GM23248 (cell line): ENCODE measurements around the gene ADAMTS6. TPM values are rescaled to one million over a fixed set of nuclear protein-coding genes. Genes with fewer than 3 reads are reported as not detected.

Source experiments
- DNase-seq: peaks from one replicate; pipeline ENCODE4 v3.0.0-alpha.2; 2015
- H2AFZ ChIP-seq: fragments of 200-600 bp; sonication (generic); 2 replicates; pipeline ENCODE4 v1.6.1; 2016; ENCODE audit warnings: antibody characterized with exemption
- H3F3A ChIP-seq: fragments of 200-600 bp; sonication (generic); 2 replicates; pipeline ENCODE4 v1.6.1; 2016; ENCODE audit warnings: mild to moderate bottlenecking, antibody characterized with exemption, mixed run types; ENCODE audit not compliant: insufficient read depth
- H3K27ac ChIP-seq: fragments of 200-600 bp; sonication (generic); 2 replicates; pipeline ENCODE4 v1.5.1; 2016; ENCODE audit warnings: mild to moderate bottlenecking
- H3K27me3 ChIP-seq: fragments of 200-600 bp; sonication (generic); replicated peaks from 2 replicates; pipeline ENCODE4 v1.6.1; 2016; ENCODE audit warnings: mild to moderate bottlenecking; ENCODE audit not compliant: insufficient read depth
- H3K36me3 ChIP-seq: fragments of 200-600 bp; sonication (generic); 2 replicates; pipeline ENCODE4 v1.6.1; 2016; ENCODE audit warnings: low read depth, mild to moderate bottlenecking
- H3K4me1 ChIP-seq: fragments of 200-600 bp; sonication (generic); 2 replicates; pipeline ENCODE4 v1.6.1; 2016; ENCODE audit warnings: mild to moderate bottlenecking; ENCODE audit not compliant: insufficient read depth
- H3K4me2 ChIP-seq: fragments of 200-600 bp; sonication (generic); one replicate; pipeline ENCODE4 v1.6.1; 2016; ENCODE audit warnings: mild to moderate bottlenecking; ENCODE audit not compliant: unreplicated experiment
- H3K4me3 ChIP-seq: fragments of 200-600 bp; sonication (generic); 2 replicates; pipeline ENCODE4 v1.5.1; 2016; ENCODE audit warnings: mild to moderate bottlenecking
- H3K79me2 ChIP-seq: fragments of 200-600 bp; sonication (generic); 2 replicates; pipeline ENCODE4 v1.6.1; 2016; ENCODE audit warnings: mild to moderate bottlenecking; ENCODE audit not compliant: insufficient read depth
- H3K9ac ChIP-seq: fragments of 200-600 bp; sonication (generic); 2 replicates; pipeline ENCODE4 v1.6.1; 2016; ENCODE audit warnings: mild to moderate bottlenecking
- H3K9me2 ChIP-seq: fragments of 200-600 bp; sonication (generic); 2 replicates; pipeline ENCODE4 v1.6.1; 2016; ENCODE audit warnings: mixed run types, mild to moderate bottlenecking, moderate library complexity; ENCODE audit not compliant: insufficient read depth
- H3K9me3 ChIP-seq: fragments of 200-600 bp; sonication (generic); one replicate; pipeline ENCODE4 v1.6.1; 2017; ENCODE audit warnings: low read depth
- H4K20me1 ChIP-seq: fragments of 200-600 bp; sonication (generic); 2 replicates; pipeline ENCODE4 v1.6.0; 2016; ENCODE audit not compliant: insufficient read depth
- EZH2 ChIP-seq: fragments of 200-600 bp; sonication (generic); IDR thresholded peaks from 2 replicates; pipeline ENCODE4 v1.6.1; 2018; ENCODE audit warnings: antibody characterized with exemption, mild to moderate bottlenecking; ENCODE audit not compliant: insufficient read depth, poor library complexity, severe bottlenecking
- EZH2phosphoT487 ChIP-seq: fragments of 200-600 bp; sonication (generic); IDR thresholded peaks from 2 replicates; pipeline ENCODE4 v1.6.1; 2018; ENCODE audit warnings: antibody characterized with exemption, moderate library complexity, mild to moderate bottlenecking, low read depth; ENCODE audit not compliant: insufficient read depth
- WGBS, 2 experiments: methylation state at CpG; one replicate each; pipeline ENCODE4 v1.1.6; 2015 to 2017; ENCODE audit warnings: low lambda C conversion rate in 2 of 2, low coverage in 1 of 2; ENCODE audit errors: missing lambda C conversion rate in 2 of 2; 5-methylcytosine and 5-hydroxymethylcytosine counted together
- in situ Hi-C: fragments of 300-500 bp; cut with MboI; formaldehyde crosslinking; loops from 2 replicates; pipeline ENCODE4 v1.15.0; 2020
- polyA plus RNA-seq: library from polyadenylated mRNA; unstranded; fragments of >200 nt; fragmentation: Nextera tagmentation; extraction: Ambion mirVana; gene quantifications from 2 replicates; pipeline ENCODE4 v1.2.1, GENCODE V29; 2016
- total RNA-seq: library from RNA; depleted of rRNA; stranded (reverse); fragments of >200 nt; shearing (Covaris generic); gene quantifications from 2 replicates; pipeline ENCODE4 v1.2.3, GENCODE V29; 2014

ADAMTS6 gene
- total and polyA plus RNA-seq, 2 experiments from 2014 or later = 10.1 to 76.0 TPM

GRCh38 chr5:65142016-65142415 lies 339.7 kb downstream of the ADAMTS6 start:
- WGBS, 2 experiments = 81 to 82% methylated on average over 2 of the region's 2 CpGs
- H3K4me2 ChIP-seq = peak overlapping the region; percentile 53
- in situ Hi-C loops = no loop called here
- no peak overlapping the region for H2AFZ ChIP-seq
- H4K20me1 ChIP-seq = no peaks in the 10 kb centered on the region
- no peaks in the 10 kb centered on the region for H3K27me3 ChIP-seq
- no peaks in the 10 kb centered on the region for H3K79me2 ChIP-seq
- H3K9me3 ChIP-seq = no peaks in the 10 kb centered on the region
- no peaks in the 10 kb centered on the region for H3K9me2 ChIP-seq
- no peak overlapping the region for H3K4me3 ChIP-seq
- H3F3A ChIP-seq = peaks cover 34% of the 10 kb centered on the region
- H3K27ac ChIP-seq = peak overlapping the region; percentile 50; the same call in 1 of the 2 replicates
- peaks cover 5% of the 10 kb centered on the region; the same call in 1 of the 2 replicates for H3K36me3 ChIP-seq
- DNase-seq = no peak
- no peak for TF ChIP-seq EZH2phosphoT487
- no peak for TF ChIP-seq EZH2
- peaks cover 29% of the 10 kb centered on the region for H3K4me1 ChIP-seq
- H3K9ac ChIP-seq = peak overlapping the region; percentile 1; the same call in 1 of the 2 replicates

- Histone ChIP-seq H4K20me1 (no peaks in the 10 kb centered on the region), H3K9me3 (no peaks in the 10 kb centered on the region), H3K9ac (no peak overlapping the region), H3K4me1 (peaks cover 29% of the 10 kb centered on the region), H3K27ac (no peak overlapping the region), H3K4me3 (no peak overlapping the region), H2AFZ (no peak overlapping the region), H3F3A (peaks cover 34% of the 10 kb centered on the region), H3K27me3 (no peaks in the 10 kb centered on the region), H3K79me2 (no peaks in the 10 kb centered on the region), H3K4me2 (peak overlapping the region; percentile 53), H3K36me3 (no peaks in the 10 kb centered on the region), H3K9me2 (no peaks in the 10 kb centered on the region)
- in situ Hi-C loops = no loop called here
- no peak for DNase-seq
- TF ChIP-seq EZH2phosphoT487 (no peak), EZH2 (no peak)
Measured at GRCh38 chr5:65141493-65141892, 340.2 kb downstream of the ADAMTS6 start.

- Histone ChIP-seq H3K79me2 (no peaks in the 10 kb centered on the region), H3K9ac (no peak overlapping the region), H3F3A (peaks cover 20% of the 10 kb centered on the region), H3K4me1 (peaks cover 27% of the 10 kb centered on the region), H3K4me3 (no peak overlapping the region), H3K36me3 (no peaks in the 10 kb centered on the region), H3K9me3 (no peaks in the 10 kb centered on the region), H2AFZ (no peak overlapping the region), H3K27me3 (no peaks in the 10 kb centered on the region), H3K4me2 (no peak overlapping the region), H3K27ac (no peak overlapping the region), H3K9me2 (no peaks in the 10 kb centered on the region), H4K20me1 (no peaks in the 10 kb centered on the region)
- 94 to 95% methylated on average over 4 of the region's 4 CpGs for WGBS, 2 experiments
- in situ Hi-C loops = no loop called here
- no peak for DNase-seq
- TF ChIP-seq EZH2phosphoT487 (no peak), EZH2 (no peak)
Measured at GRCh38 chr5:65137631-65138030, 344.1 kb downstream of the ADAMTS6 start.

DNA sequence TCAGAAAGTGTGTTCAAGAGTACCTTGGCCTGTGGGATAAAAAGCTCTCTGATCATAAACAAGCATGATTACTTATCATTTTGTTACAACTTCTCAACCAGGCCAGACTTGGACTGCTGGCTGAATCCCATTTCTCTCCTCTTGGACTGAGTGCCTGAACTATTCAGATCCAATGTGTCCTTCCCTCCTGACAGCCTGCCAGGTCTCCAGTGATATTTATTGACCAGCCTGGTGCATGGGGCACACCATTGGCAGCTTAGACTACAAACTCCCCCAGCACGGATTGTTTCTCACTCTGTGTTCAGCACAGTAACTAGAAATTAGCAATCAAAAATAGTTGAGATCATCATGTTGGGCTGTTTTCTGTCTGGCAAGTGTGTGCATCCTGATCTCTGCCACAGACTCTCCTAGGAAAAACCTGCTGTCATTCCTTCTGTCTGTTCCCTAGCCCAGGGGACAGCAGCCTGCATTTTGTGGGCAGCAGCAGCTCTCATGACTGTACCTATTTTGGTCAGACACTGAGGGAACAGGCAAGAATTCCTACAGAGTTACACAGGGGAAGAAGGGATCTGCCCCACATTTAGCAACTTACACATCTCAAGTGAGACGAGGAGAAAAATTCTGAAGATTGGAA lies 348.1 kb downstream of the ADAMTS6 start:
- Histone ChIP-seq H3K9me3 (no peaks in the 10 kb centered on the region), H3K4me2 (no peak overlapping the region), H3K4me3 (no peak overlapping the region), H3K9me2 (no peaks in the 10 kb centered on the region), H3K27ac (0 out of 2 replicates have a peak overlapping the region, but pooled peaks have one; percentile 25), H3K79me2 (no peaks in the 10 kb centered on the region), H3F3A (peaks cover 8% of the 10 kb centered on the region; the same call in 1 of the 2 replicates), H3K9ac (no peak overlapping the region), H3K4me1 (peaks cover 12% of the 10 kb centered on the region), H3K27me3 (no peaks in the 10 kb centered on the region), H4K20me1 (no peaks in the 10 kb centered on the region), H2AFZ (peak overlapping the region; percentile 63), H3K36me3 (no peaks in the 10 kb centered on the region)
- TF ChIP-seq EZH2phosphoT487 (no peak), EZH2 (no peak)
- DNase-seq = peak; percentile 24
- in situ Hi-C loops = no loop called here
- WGBS, 2 experiments = 23 to 36% methylated on average over 2 of the region's 2 CpGs

DNA sequence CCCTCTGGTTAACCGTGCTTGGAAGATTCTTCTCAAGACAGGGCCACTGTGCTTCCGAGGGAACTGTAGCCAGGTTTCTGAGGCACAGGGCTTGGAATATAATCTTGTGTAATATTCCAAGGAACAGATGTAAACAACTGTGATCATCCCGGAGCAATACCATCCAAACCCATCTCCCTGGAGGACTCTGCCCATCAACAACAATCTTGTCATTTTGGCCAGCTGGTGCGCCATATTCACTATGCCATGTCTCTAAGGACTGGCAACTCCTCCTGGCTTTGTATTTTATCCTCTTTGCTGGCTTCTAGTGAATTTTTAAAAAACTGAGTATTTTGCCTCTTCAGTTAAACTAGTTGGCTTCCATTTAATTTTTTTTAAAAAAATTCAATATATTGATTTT lies 349.3 kb downstream of the ADAMTS6 start:
- no peak overlapping the region for H3K9ac ChIP-seq
- no peak for DNase-seq
- H3K4me1 ChIP-seq = peaks cover 19% of the 10 kb centered on the region
- no peak overlapping the region for H2AFZ ChIP-seq
- no peaks in the 10 kb centered on the region for H3K36me3 ChIP-seq
- no peak overlapping the region for H3K4me3 ChIP-seq
- H3K79me2 ChIP-seq = no peaks in the 10 kb centered on the region
- H3F3A ChIP-seq = peaks cover 14% of the 10 kb centered on the region
- WGBS, 2 experiments = 64 to 69% methylated on average over 4 of the region's 4 CpGs
- TF ChIP-seq EZH2phosphoT487 = no peak
- no peak for TF ChIP-seq EZH2
- H3K4me2 ChIP-seq = no peak overlapping the region
- in situ Hi-C loops = no loop called here
- H3K9me3 ChIP-seq = no peaks in the 10 kb centered on the region
- H3K27ac ChIP-seq = no peak overlapping the region
- H3K9me2 ChIP-seq = no peaks in the 10 kb centered on the region
- H4K20me1 ChIP-seq = no peaks in the 10 kb centered on the region
- H3K27me3 ChIP-seq = no peaks in the 10 kb centered on the region
